Activated naive CD4-positive, alpha-beta T cell treated with anti-CD3 and anti-CD28 coated beads, Interleukin-2, amount 50 U/mL, for 24 hours (primary cell): ENCODE data around the gene BCHE.
"Not testable (repeated sequence)": the region's sequence is repeated elsewhere in the genome, so short reads cannot be mapped to it uniquely, and the experiment has no call there.

ENCODE experiments used
- H3K27ac Mint-ChIP-seq: one replicate; pipeline ENCODE4 v1.8.0; 2021; ENCODE audit warnings: mild to moderate bottlenecking, mixed read lengths
- H3K27me3 Mint-ChIP-seq: one replicate; pipeline ENCODE4 v1.8.0; 2021; ENCODE audit warnings: mixed read lengths
- H3K36me3 Mint-ChIP-seq: one replicate; pipeline ENCODE4 v1.8.0; 2021; ENCODE audit warnings: mixed read lengths
- H3K4me1 Mint-ChIP-seq: one replicate; pipeline ENCODE4 v1.8.0; 2021; ENCODE audit warnings: mixed read lengths
- H3K4me3 Mint-ChIP-seq: one replicate; pipeline ENCODE4 v1.8.0; 2021; ENCODE audit warnings: mild to moderate bottlenecking, mixed read lengths
- H3K9me3 Mint-ChIP-seq: one replicate; pipeline ENCODE4 v1.8.0; 2021; ENCODE audit warnings: mixed read lengths

BCHE gene

GRCh38 chr3:165837801-165838200, 578 bp upstream of the BCHE start:
- H3K27me3 Mint-ChIP-seq, result no peaks in the 10 kb centered on the region
- no peak overlapping the region for H3K27ac Mint-ChIP-seq
- no peaks in the 10 kb centered on the region for H3K4me1 Mint-ChIP-seq
- no peaks in the 10 kb centered on the region for H3K36me3 Mint-ChIP-seq
- H3K9me3 Mint-ChIP-seq, result peaks cover 2% of the 10 kb centered on the region
- no peak overlapping the region for H3K4me3 Mint-ChIP-seq

DNA sequence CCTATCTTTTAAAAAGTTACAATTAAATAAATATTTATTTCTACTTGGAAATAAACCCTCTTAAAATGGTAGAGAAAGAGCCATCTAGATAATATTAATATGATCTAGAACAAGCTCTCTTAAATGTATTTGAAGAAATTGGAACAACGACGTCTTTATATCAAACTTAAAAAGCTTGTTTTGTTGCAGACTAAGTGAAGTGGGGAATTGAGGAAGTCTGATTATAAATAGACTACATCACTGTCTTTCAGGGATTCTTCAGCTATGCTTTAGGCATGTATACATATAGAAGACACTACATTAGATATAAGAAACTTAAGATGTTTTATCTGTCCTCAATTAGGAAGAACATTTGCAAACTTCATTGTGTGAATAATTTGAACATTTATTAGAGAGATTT, 1.8 kb downstream of the BCHE start:
- H3K4me1 Mint-ChIP-seq, result no peaks in the 10 kb centered on the region

GRCh38 chr3:165830746-165831145, 6.5 kb downstream of the BCHE start:
- Mint-ChIP-seq H3K9me3 (no peaks in the 10 kb centered on the region), H3K27ac (no peak overlapping the region), H3K27me3 (no peaks in the 10 kb centered on the region), H3K4me1 (no peaks in the 10 kb centered on the region), H3K36me3 (no peaks in the 10 kb centered on the region), H3K4me3 (no peak overlapping the region)

More for the DNA sequence above, 1.8 kb downstream of the BCHE start:
- H3K4me3 Mint-ChIP-seq, result no peak overlapping the region
- H3K36me3 Mint-ChIP-seq, result no peaks in the 10 kb centered on the region
- no peaks in the 10 kb centered on the region for H3K9me3 Mint-ChIP-seq
- H3K27me3 Mint-ChIP-seq, result no peaks in the 10 kb centered on the region
- H3K27ac Mint-ChIP-seq, result no peak overlapping the region

DNA sequence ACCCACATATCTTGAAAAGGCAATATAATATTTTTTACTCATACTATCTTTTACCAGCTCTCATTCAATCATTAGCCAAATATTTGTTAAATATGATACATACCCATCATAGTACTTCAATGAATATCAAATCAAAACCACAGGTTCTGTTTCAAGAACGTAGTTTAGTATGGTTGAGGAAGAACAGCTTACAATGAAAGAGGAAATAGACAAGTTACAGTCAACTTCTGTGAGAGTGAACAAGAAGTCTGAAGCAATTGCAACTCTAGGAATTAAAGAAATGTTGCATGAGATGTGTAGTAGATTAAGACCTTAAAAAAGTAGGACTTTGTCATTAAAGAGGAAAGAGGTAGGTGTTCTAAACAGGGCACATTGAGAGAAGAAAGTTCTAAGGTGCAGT, 9.3 kb downstream of the BCHE start:
- H3K27ac Mint-ChIP-seq, result no peak overlapping the region
- H3K4me1 Mint-ChIP-seq, result no peaks in the 10 kb centered on the region
- no peak overlapping the region for H3K4me3 Mint-ChIP-seq
- H3K27me3 Mint-ChIP-seq, result no peaks in the 10 kb centered on the region
- no peaks in the 10 kb centered on the region for H3K36me3 Mint-ChIP-seq
- no peaks in the 10 kb centered on the region for H3K9me3 Mint-ChIP-seq

- Mint-ChIP-seq H3K36me3 (no peaks in the 10 kb centered on the region), H3K4me3 (no peak overlapping the region), H3K4me1 (no peaks in the 10 kb centered on the region), H3K27ac (no peak overlapping the region), H3K27me3 (no peaks in the 10 kb centered on the region), H3K9me3 (no peaks in the 10 kb centered on the region)
Measured at GRCh38 chr3:165827233-165827632, 10.0 kb downstream of the BCHE start.

DNA sequence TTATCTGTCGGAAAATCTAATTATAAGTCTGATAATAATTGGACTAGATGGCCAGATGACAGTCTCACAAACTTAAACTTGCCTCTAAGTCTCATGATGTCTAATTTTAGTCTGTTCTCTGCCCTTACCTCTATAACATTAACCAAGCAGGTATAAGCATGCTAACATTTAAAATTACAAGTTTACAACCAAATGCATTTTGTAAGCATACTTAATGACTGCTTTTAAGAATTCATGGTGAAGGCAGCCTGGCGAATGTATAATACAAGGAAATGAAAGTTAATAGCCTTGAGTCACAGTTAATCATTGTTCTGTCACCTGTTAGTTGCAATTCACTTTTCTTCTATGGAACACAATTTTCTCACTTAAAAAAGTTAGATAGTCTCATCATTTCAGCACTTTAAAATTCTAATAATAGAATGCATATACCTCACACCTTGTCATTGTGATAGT, 16.5 kb downstream of the BCHE start:
- H3K27ac Mint-ChIP-seq, result no peak overlapping the region
- no peaks in the 10 kb centered on the region for H3K27me3 Mint-ChIP-seq
- no peak overlapping the region for H3K4me3 Mint-ChIP-seq
- no peaks in the 10 kb centered on the region for H3K4me1 Mint-ChIP-seq
- no peaks in the 10 kb centered on the region for H3K36me3 Mint-ChIP-seq
- no peaks in the 10 kb centered on the region for H3K9me3 Mint-ChIP-seq

GRCh38 chr3:165817160-165817709, 20.0 kb downstream of the BCHE start:
- no peaks in the 10 kb centered on the region for H3K9me3 Mint-ChIP-seq
- H3K27me3 Mint-ChIP-seq, result no peaks in the 10 kb centered on the region
- no peaks in the 10 kb centered on the region for H3K4me1 Mint-ChIP-seq
- H3K4me3 Mint-ChIP-seq, result no peak overlapping the region
- H3K36me3 Mint-ChIP-seq, result no peaks in the 10 kb centered on the region
- H3K27ac Mint-ChIP-seq, result no peak overlapping the region

GRCh38 chr3:165816209-165816608, 21.0 kb downstream of the BCHE start:
- Mint-ChIP-seq H3K4me3 (no peak overlapping the region), H3K27me3 (no peaks in the 10 kb centered on the region), H3K36me3 (no peaks in the 10 kb centered on the region), H3K4me1 (no peaks in the 10 kb centered on the region), H3K27ac (no peak overlapping the region), H3K9me3 (no peaks in the 10 kb centered on the region)

- Mint-ChIP-seq H3K9me3 (no peaks in the 10 kb centered on the region), H3K4me3 (no peak overlapping the region), H3K27me3 (no peaks in the 10 kb centered on the region), H3K36me3 (no peaks in the 10 kb centered on the region), H3K27ac (no peak overlapping the region), H3K4me1 (no peaks in the 10 kb centered on the region)
Measured at GRCh38 chr3:165815682-165816081, 21.5 kb downstream of the BCHE start.

GRCh38 chr3:165814380-165814779, 22.8 kb downstream of the BCHE start:
- Mint-ChIP-seq H3K36me3 (no peaks in the 10 kb centered on the region), H3K4me1 (no peaks in the 10 kb centered on the region), H3K4me3 (no peak overlapping the region), H3K27me3 (no peaks in the 10 kb centered on the region), H3K27ac (no peak overlapping the region), H3K9me3 (no peaks in the 10 kb centered on the region)

DNA sequence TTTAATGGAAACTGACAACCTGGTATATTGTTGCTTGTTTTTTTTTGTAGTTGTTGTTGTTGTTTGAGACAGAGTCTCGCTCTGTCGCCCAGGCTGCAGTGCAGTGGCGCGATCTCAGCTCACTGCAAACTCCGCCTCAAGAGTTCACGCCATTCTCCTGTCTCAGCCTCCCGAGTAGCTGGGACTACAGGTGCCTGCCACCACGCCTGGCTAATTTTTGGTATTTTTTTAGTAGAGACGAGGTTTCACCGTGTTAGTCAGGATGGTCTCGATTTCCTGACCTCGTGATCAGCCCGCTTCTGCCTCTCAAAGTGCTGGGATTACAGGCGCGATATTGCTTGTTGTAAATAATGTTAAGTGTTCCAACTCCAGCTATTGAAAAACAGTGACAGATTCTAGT, 29.3 kb downstream of the BCHE start:
- H3K27me3 Mint-ChIP-seq, H3K4me1 Mint-ChIP-seq, H3K27ac Mint-ChIP-seq, H3K4me3 Mint-ChIP-seq, H3K36me3 Mint-ChIP-seq, H3K9me3 Mint-ChIP-seq: not testable (repeated sequence)

GRCh38 chr3:165805946-165806561, 31.2 kb downstream of the BCHE start:
- no peaks in the 10 kb centered on the region for H3K27me3 Mint-ChIP-seq
- no peak overlapping the region for H3K27ac Mint-ChIP-seq
- no peaks in the 10 kb centered on the region for H3K4me1 Mint-ChIP-seq
- no peaks in the 10 kb centered on the region for H3K36me3 Mint-ChIP-seq
- H3K4me3 Mint-ChIP-seq, result no peak overlapping the region
- no peaks in the 10 kb centered on the region for H3K9me3 Mint-ChIP-seq

GRCh38 chr3:165803471-165803870, 33.8 kb downstream of the BCHE start:
- no peaks in the 10 kb centered on the region for H3K36me3 Mint-ChIP-seq
- H3K4me3 Mint-ChIP-seq, result no peak overlapping the region
- H3K27me3 Mint-ChIP-seq, result no peaks in the 10 kb centered on the region
- no peaks in the 10 kb centered on the region for H3K4me1 Mint-ChIP-seq
- no peak overlapping the region for H3K27ac Mint-ChIP-seq
- H3K9me3 Mint-ChIP-seq, result no peaks in the 10 kb centered on the region

- H3K27ac Mint-ChIP-seq, result no peak overlapping the region
- H3K27me3 Mint-ChIP-seq, result no peaks in the 10 kb centered on the region
- H3K36me3 Mint-ChIP-seq, result no peaks in the 10 kb centered on the region
- H3K4me1 Mint-ChIP-seq, result no peaks in the 10 kb centered on the region
- no peaks in the 10 kb centered on the region for H3K9me3 Mint-ChIP-seq
- no peak overlapping the region for H3K4me3 Mint-ChIP-seq
Measured at GRCh38 chr3:165800970-165801369, 36.3 kb downstream of the BCHE start.

- H3K4me1 Mint-ChIP-seq, result no peaks in the 10 kb centered on the region
- no peaks in the 10 kb centered on the region for H3K27me3 Mint-ChIP-seq
- no peak overlapping the region for H3K4me3 Mint-ChIP-seq
- no peaks in the 10 kb centered on the region for H3K9me3 Mint-ChIP-seq
- H3K27ac Mint-ChIP-seq, result no peak overlapping the region
- no peaks in the 10 kb centered on the region for H3K36me3 Mint-ChIP-seq
Measured at GRCh38 chr3:165799026-165799425, 38.2 kb downstream of the BCHE start.

GRCh38 chr3:165797551-165797950, 39.7 kb downstream of the BCHE start:
- no peaks in the 10 kb centered on the region for H3K27me3 Mint-ChIP-seq
- no peak overlapping the region for H3K27ac Mint-ChIP-seq
- H3K36me3 Mint-ChIP-seq, result no peaks in the 10 kb centered on the region
- no peak overlapping the region for H3K4me3 Mint-ChIP-seq
- H3K4me1 Mint-ChIP-seq, result no peaks in the 10 kb centered on the region
- H3K9me3 Mint-ChIP-seq, result no peaks in the 10 kb centered on the region

- Mint-ChIP-seq H3K36me3 (no peaks in the 10 kb centered on the region), H3K27me3 (no peaks in the 10 kb centered on the region), H3K9me3 (no peaks in the 10 kb centered on the region), H3K4me1 (no peaks in the 10 kb centered on the region), H3K27ac (no peak overlapping the region), H3K4me3 (no peak overlapping the region)
Measured at GRCh38 chr3:165796701-165797100, 40.5 kb downstream of the BCHE start.
